HepG2 (cell line): ENCODE results near the gene FAM131C. TPM values are rescaled to one million over a fixed set of nuclear protein-coding genes. Genes with fewer than 3 reads are reported as not detected.

ENCODE experiments used
- ATAC-seq: fragments of 200-7000 bp; cut with Tn5 transposase; 3 replicates; pipeline ENCODE4 v1.9.1; 2020; ENCODE audit warnings: mild to moderate bottlenecking, moderate library complexity
- BruUV-seq: library from RNA; stranded (reverse); fragments of 400-500 nt; replicated peaks from 2 replicates; lab custom pipeline; 2021; lab: Mats Ljungman, UMichigan
- CTCF ChIA-PET: fragments of 300-600 bp; formaldehyde crosslinking; extraction: SDS; loops from one replicate; lab custom pipeline; 2021; ENCODE audit warnings: low total read pairs, inconsistent platforms, low intra/inter-chr PET ratio; lab: Yijun Ruan, JAX
- POLR2A ChIA-PET: fragments of 350-600 bp; sonication (Branson Sonifier 250); formaldehyde crosslinking; loops from one replicate; lab custom pipeline; 2020; ENCODE audit warnings: antibody characterized with exemption, inconsistent platforms; lab: Yijun Ruan, JAX
- DNase-seq: peaks from one replicate; pipeline ENCODE4 v3.0.0-alpha.2; 2015; ENCODE audit warnings: low spot score
- FAIRE-seq: peaks from 3 replicates; lab custom pipeline; 2011; peaks lifted over from hg19 to GRCh38; lab: Jason Lieb, UNC
- H2AFZ ChIP-seq: one replicate; pipeline ENCODE4 v1.6.1; 2011; ENCODE audit warnings: low read length, inconsistent platforms
- H3K27ac ChIP-seq: fragments of 300-600 bp; 3 replicates; pipeline ENCODE4 v1.8.0; 2011; ENCODE audit warnings: mixed run types, mild to moderate bottlenecking, mixed read lengths, low read length, inconsistent platforms; ENCODE audit not compliant: insufficient read depth; ENCODE audit errors: extremely low read length
- H3K27me3 ChIP-seq, 2 experiments: fragments of 200-600 bp in 1 of 2; 2 replicates in 1 of 2; 3 replicates in 1 of 2; pipeline versions ENCODE4 v1.6.0 to v1.8.0; 2011; ENCODE audit warnings: low read length in 2 of 2, mild to moderate bottlenecking in 2 of 2, moderate library complexity in 2 of 2, inconsistent platforms in 1 of 2; ENCODE audit not compliant: insufficient read depth in 2 of 2, control insufficient read depth in 1 of 2
- H3K36me3 ChIP-seq, 2 experiments: fragments of 200-600 bp in 1 of 2; replicated peaks in 1 of 2; 2 replicates in 1 of 2; 3 replicates in 1 of 2; pipeline versions ENCODE4 v1.5.1 to v1.8.0; 2011; ENCODE audit warnings: low read length in 2 of 2, inconsistent platforms in 1 of 2; ENCODE audit not compliant: insufficient read depth in 2 of 2, control insufficient read depth in 1 of 2
- H3K4me1 ChIP-seq: 2 replicates; pipeline ENCODE4 v1.5.1; 2012; ENCODE audit warnings: low read length, inconsistent platforms; ENCODE audit not compliant: insufficient read depth
- H3K4me2 ChIP-seq: 2 replicates; pipeline ENCODE4 v1.6.0; 2011; ENCODE audit warnings: low read depth, low read length, inconsistent platforms
- H3K4me3 ChIP-seq, 3 experiments: fragments of 200-600 bp in 1 of 3; sonication (generic), shearing (Covaris generic) in 1 of 3; replicated peaks in 1 of 3; 2 replicates each; pipeline ENCODE4 v1.5.1; 2011 to 2016; ENCODE audit warnings: low read length in 3 of 3, inconsistent platforms in 2 of 3, low read depth in 2 of 3, mild to moderate bottlenecking in 2 of 3, control low read depth in 1 of 3, mixed read lengths in 1 of 3; ENCODE audit not compliant: insufficient read depth in 1 of 3
- H3K79me2 ChIP-seq: one replicate; pipeline ENCODE4 v1.6.1; 2011; ENCODE audit warnings: low read length, inconsistent platforms; ENCODE audit not compliant: insufficient read depth
- H3K9ac ChIP-seq: 2 replicates; pipeline ENCODE4 v1.6.0; 2011; ENCODE audit warnings: mild to moderate bottlenecking, low read depth, low read length, inconsistent platforms; ENCODE audit not compliant: insufficient read depth
- H3K9me3 ChIP-seq: 2 replicates; pipeline ENCODE4 v1.5.1; 2012; ENCODE audit warnings: mild to moderate bottlenecking, low read length
- H4K20me1 ChIP-seq: 2 replicates; pipeline ENCODE4 v1.6.0; 2011; ENCODE audit warnings: inconsistent platforms, mild to moderate bottlenecking, low read length, moderate library complexity; ENCODE audit not compliant: insufficient read depth
- CEBPB ChIP-seq: IDR thresholded peaks from 2 replicates; pipeline ENCODE4 v1.6.1; 2011; ENCODE audit warnings: low read depth, low read length, improper control_type of control experiment, borderline replicate concordance
- NFIC ChIP-seq: IDR thresholded peaks from 2 replicates; pipeline ENCODE4 v1.6.1; 2012; ENCODE audit warnings: mild to moderate bottlenecking, low read length, inconsistent platforms
- ONECUT2 ChIP-seq: sonication (generic); formaldehyde crosslinking; IDR thresholded peaks from 2 replicates; pipeline ENCODE4 v1.4.0; 2020; ENCODE audit warnings: missing genetic modification reagents
- TAF15 ChIP-seq: fragments of 200-400 bp; formaldehyde crosslinking; IDR thresholded peaks from one replicate; pipeline ENCODE4 v1.6.1; 2018; ENCODE audit warnings: mild to moderate bottlenecking, low read depth, low read length; ENCODE audit not compliant: poor library complexity, severe bottlenecking
- ZNF256 ChIP-seq: sonication (generic); formaldehyde crosslinking; conservative IDR thresholded peaks from 2 replicates; pipeline ENCODE4 v1.4.0; 2020; ENCODE audit warnings: missing genetic modification reagents
- ZNF367 ChIP-seq: sonication (generic); formaldehyde crosslinking; IDR thresholded peaks from 2 replicates; pipeline ENCODE4 v1.4.0; 2020; ENCODE audit warnings: missing genetic modification reagents, borderline replicate concordance
- WGBS: methylation state at CpG from one replicate; pipeline ENCODE4 v1.1.6; 2017; ENCODE audit warnings: low lambda C conversion rate; 5-methylcytosine and 5-hydroxymethylcytosine counted together
- in situ Hi-C: cut with HindIII; loops from 2 replicates; pipeline ENCODE4 v1.10.0; 2017; ENCODE audit warnings: low pct_unique_long_range_greater_than_20kb; ENCODE audit not compliant: extremely low pct_ligation_motif_present
- intact Hi-C: fragments of 100-400 bp; cut with micrococcal nuclease; formaldehyde crosslinking; loops from one replicate; pipeline ENCODE4 v1.10.0; 2022; ENCODE audit not compliant: unreplicated experiment
- polyA plus RNA-seq, 8 experiments: library from polyadenylated mRNA; depleted of rRNA in 3 of 8; stranded (reverse) in 7 of 8; unstranded in 1 of 8; fragments of >200 nt; fragmentation: Illumina TruSeq in 4 of 8; extraction: Trizol in 4 of 8; gene quantifications; 2 replicates each; pipeline versions ENCODE4 v1.2.1 to v1.2.3, GENCODE V29; 2011 to 2016; ENCODE audit warnings: low read depth in 4 of 8, missing spikeins in 1 of 8, mixed read lengths in 1 of 8; ENCODE audit not compliant: insufficient read depth in 1 of 8
- total RNA-seq, 5 experiments: library from RNA; depleted of rRNA; stranded (reverse); fragments of >200 nt; fragmentation: Illumina TruSeq; extraction: Trizol; gene quantifications; 2 replicates each; pipeline ENCODE4 v1.2.3, GENCODE V29; 2016; ENCODE audit warnings: low read depth in 1 of 5
- TF ChIP-seq, protein P1 (sequence below): sonication (generic); formaldehyde crosslinking; IDR thresholded peaks from 2 replicates; pipeline ENCODE4 v1.9.0; 2022; ENCODE audit warnings: low read depth, missing genetic modification reagents
- TF ChIP-seq, protein P2 (sequence below): sonication (generic); formaldehyde crosslinking; IDR thresholded peaks from 2 replicates; pipeline ENCODE4 v1.5.0; 2020; ENCODE audit warnings: missing genetic modification reagents, mild to moderate bottlenecking, borderline replicate concordance
- TF ChIP-seq, protein P3 (sequence below): sonication (generic); formaldehyde crosslinking; IDR thresholded peaks from 2 replicates; pipeline ENCODE4 v1.5.1; 2020; ENCODE audit warnings: mild to moderate bottlenecking, missing genetic modification reagents, borderline replicate concordance
- TF ChIP-seq, protein P4 (sequence below): sonication (generic); formaldehyde crosslinking; IDR thresholded peaks from 2 replicates; pipeline ENCODE4 v1.5.1; 2020; ENCODE audit warnings: missing genetic modification reagents, mild to moderate bottlenecking, borderline replicate concordance
- TF ChIP-seq, protein P5 (sequence below): sonication (generic); formaldehyde crosslinking; IDR thresholded peaks from 2 replicates; pipeline ENCODE4 v1.5.0; 2020; ENCODE audit warnings: missing genetic modification reagents, mild to moderate bottlenecking, borderline replicate concordance

FAM131C gene
- total and polyA plus RNA-seq, 2 of the 13 experiments (the other 11 are each of a cell fraction or from before 2014, with no cell fraction given) = 0.07 TPM; not detected in 1

DNA sequence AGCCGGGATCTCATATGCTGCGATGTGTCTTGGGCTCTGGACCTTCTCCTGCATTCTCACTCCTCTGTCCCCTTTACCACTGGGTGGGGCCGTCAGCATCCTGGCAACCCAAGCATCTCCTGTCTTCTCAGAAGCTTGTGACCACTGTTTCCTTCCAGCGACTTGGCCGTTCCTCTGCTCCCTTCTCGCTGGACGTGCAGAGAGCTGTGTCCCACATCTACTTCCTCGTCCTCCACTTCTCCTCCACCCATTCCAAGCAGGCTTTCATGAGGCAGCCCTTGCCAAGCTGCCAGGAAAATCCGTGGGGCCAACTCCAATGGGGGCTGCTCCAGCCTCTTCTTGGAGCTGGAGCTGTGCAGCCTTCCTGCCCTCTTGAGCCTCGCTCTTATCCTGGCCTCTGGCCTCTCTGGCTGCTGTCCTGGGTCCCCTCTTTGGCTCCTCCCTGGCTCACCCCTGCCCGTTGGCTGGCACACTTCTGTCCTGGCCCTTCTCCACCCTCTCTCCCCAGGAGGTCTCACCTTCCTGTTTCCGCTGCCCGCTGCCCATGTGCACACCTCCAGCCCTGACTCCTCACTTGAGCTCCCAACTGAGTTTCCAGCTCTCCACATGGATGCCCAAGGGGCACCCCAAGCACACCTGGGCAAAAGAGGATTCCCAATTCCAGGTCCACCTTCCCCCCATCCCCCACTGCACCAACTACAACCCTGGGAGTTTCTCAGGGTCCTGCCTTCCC lies 8.7 kb downstream of the FAM131C start:
- peaks cover 40% of the 10 kb centered on the region for H3K4me1 ChIP-seq
- DNase-seq (no peak), FAIRE-seq (no peak), ATAC-seq (no peak)
- no peaks in the 10 kb centered on the region for H3K9me3 ChIP-seq
- peaks cover 7 to 57% of the 10 kb centered on the region in 2 experiments for H3K27me3 ChIP-seq
- H3K4me2 ChIP-seq = no peak overlapping the region
- POLR2A ChIA-PET = no interaction called here
- CTCF ChIA-PET = no interaction called here
- H2AFZ ChIP-seq = no peak overlapping the region
- in situ Hi-C loops = no loop called here
- no peak overlapping the region for H3K9ac ChIP-seq
- no TSS peak for BruUV-seq
- no peaks in the 10 kb centered on the region for H4K20me1 ChIP-seq
- no peak for TF ChIP-seq ONECUT2
- no peak for TF ChIP-seq ZNF256 (CRISPR knock-in tag)
- TF ChIP-seq NFIC = no peak
- no peak overlapping the region for H3K4me3 ChIP-seq
- no peak overlapping the region for H3K27ac ChIP-seq
- intact Hi-C loops = no loop called here
- 32% methylated on average over 12 of the region's 13 CpGs for WGBS
- H3K36me3 ChIP-seq = no peaks in the 10 kb centered on the region
- H3K79me2 ChIP-seq = no peaks in the 10 kb centered on the region

DNA sequence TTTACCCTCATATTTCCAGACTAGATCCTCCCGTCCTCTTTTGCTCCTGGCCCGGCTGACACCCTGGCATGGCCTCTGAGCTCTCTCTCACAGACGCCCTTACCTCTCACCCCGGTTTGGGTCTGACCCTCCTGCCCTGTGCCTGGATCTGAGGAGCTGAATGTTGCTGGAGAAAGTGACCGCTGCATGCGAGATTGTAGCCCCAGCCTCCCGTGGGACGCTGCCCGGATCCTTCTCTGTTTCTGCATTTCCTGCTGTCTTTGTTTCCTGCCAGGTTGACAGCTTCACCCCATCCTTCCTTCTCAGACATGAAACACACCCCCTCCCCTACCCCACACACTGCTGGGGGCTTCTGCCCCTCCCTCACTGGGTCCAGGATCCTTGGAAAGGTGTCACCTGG lies 9.5 kb downstream of the FAM131C start:
- ATAC-seq (no peak), DNase-seq (no peak), FAIRE-seq (no peak)
- Histone ChIP-seq H3K79me2 (no peaks in the 10 kb centered on the region), H3K4me3 (no peak overlapping the region), H4K20me1 (no peaks in the 10 kb centered on the region), H3K9me3 (no peaks in the 10 kb centered on the region), H3K27me3 (peaks cover 7 to 49% of the 10 kb centered on the region in 2 experiments), H3K9ac (no peak overlapping the region), H3K36me3 (no peaks in the 10 kb centered on the region), H3K27ac (no peak overlapping the region), H2AFZ (no peak overlapping the region), H3K4me1 (peaks cover 40% of the 10 kb centered on the region), H3K4me2 (no peak overlapping the region)
- CTCF ChIA-PET = no interaction called here
- 27% methylated on average over 9 of the region's 9 CpGs for WGBS
- intact Hi-C loops = no loop called here
- no TSS peak for BruUV-seq
- in situ Hi-C loops = no loop called here
- POLR2A ChIA-PET = no interaction called here
- TF ChIP-seq ZNF367 (CRISPR knock-in tag) (no peak), TAF15 (no peak), CEBPB (no peak)
- TF ChIP-seq, protein P1, sequence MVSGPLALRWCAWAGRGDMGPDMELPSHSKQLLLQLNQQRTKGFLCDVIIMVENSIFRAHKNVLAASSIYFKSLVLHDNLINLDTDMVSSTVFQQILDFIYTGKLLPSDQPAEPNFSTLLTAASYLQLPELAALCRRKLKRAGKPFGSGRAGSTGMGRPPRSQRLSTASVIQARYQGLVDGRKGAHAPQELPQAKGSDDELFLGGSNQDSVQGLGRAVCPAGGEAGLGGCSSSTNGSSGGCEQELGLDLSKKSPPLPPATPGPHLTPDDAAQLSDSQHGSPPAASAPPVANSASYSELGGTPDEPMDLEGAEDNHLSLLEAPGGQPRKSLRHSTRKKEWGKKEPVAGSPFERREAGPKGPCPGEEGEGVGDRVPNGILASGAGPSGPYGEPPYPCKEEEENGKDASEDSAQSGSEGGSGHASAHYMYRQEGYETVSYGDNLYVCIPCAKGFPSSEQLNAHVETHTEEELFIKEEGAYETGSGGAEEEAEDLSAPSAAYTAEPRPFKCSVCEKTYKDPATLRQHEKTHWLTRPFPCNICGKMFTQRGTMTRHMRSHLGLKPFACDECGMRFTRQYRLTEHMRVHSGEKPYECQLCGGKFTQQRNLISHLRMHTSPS = no peak
- TF ChIP-seq, protein P2, sequence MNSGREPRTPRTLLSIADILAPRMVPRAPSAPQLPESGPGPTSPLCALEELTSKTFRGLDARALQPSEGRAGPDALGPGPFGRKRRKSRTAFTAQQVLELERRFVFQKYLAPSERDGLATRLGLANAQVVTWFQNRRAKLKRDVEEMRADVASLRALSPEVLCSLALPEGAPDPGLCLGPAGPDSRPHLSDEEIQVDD = no peak
- TF ChIP-seq, protein P3, sequence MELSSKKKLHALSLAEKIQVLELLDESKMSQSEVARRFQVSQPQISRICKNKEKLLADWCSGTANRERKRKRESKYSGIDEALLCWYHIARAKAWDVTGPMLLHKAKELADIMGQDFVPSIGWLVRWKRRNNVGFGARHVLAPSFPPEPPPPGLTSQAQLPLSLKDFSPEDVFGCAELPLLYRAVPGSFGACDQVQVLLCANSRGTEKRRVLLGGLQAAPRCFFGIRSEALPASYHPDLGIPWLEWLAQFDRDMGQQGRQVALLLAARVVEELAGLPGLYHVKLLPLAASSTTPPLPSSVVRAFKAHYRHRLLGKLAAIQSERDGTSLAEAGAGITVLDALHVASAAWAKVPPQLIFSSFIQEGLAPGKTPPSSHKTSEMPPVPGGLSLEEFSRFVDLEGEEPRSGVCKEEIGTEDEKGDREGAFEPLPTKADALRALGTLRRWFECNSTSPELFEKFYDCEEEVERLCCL (CRISPR knock-in tag) = no peak
- TF ChIP-seq, protein P4, sequence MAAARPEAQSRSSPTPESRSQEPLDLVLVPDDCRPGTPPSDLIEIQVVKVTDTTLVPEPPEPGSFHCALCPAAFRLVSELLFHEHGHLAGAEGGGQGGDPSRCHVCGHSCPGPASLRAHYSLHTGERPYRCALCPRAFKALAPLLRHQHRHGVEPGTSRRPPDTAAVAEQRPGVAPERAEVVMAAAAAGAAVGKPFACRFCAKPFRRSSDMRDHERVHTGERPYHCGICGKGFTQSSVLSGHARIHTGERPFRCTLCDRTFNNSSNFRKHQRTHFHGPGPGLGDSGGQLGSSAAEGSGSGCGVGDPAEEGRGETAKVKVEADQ = no peak
- TF ChIP-seq, protein P5, sequence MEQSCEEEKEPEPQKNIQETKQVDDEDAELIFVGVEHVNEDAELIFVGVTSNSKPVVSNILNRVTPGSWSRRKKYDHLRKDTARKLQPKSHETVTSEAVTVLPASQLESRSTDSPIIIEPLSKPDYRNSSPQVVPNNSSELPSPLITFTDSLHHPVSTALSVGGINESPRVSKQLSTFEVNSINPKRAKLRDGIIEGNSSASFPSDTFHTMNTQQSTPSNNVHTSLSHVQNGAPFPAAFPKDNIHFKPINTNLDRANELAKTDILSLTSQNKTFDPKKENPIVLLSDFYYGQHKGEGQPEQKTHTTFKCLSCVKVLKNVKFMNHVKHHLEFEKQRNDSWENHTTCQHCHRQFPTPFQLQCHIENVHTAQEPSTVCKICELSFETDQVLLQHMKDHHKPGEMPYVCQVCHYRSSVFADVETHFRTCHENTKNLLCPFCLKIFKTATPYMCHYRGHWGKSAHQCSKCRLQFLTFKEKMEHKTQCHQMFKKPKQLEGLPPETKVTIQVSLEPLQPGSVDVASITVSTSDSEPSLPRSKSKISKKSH (CRISPR knock-in tag) = no peak
